Gastroesophageal sphincter (tissue), 4 donors: ENCODE results near the gene TEDDM1. TPM values are rescaled to one million over a fixed set of nuclear protein-coding genes. Genes with fewer than 3 reads are reported as not detected.
A peak's percentile ranks its signal among the peaks of the same experiment; 100 is the strongest.

ENCODE experiments used
- ATAC-seq: fragments of 150-250 bp; one replicate; pipeline ENCODE4 v1.9.1; 2016; ENCODE audit warnings: mild to moderate bottlenecking, moderate library complexity
- H3K27ac ChIP-seq, 4 donors: fragments of 200-600 bp; sonication (generic) in 3 of 4; 1 replicate in 3 of 4; 2 replicates in 1 of 4; pipeline ENCODE4 v1.5.1; 2016 to 2019
- H3K27me3 ChIP-seq: fragments of 200-600 bp; sonication (generic); one replicate; pipeline ENCODE4 v1.5.1; 2019
- H3K36me3 ChIP-seq, 2 donors: fragments of 200-600 bp; sonication (generic); one replicate each; pipeline ENCODE4 v1.5.1; 2019; ENCODE audit warnings: control low read depth in 1 of 2
- H3K4me1 ChIP-seq, 3 donors: fragments of 200-600 bp; sonication (generic); 1 replicate in 2 of 3; 2 replicates in 1 of 3; pipeline ENCODE4 v1.5.1; 2016 to 2019; ENCODE audit warnings: control low read depth in 2 of 3
- H3K4me3 ChIP-seq, 2 donors: fragments of 200-600 bp; sonication (generic); one replicate each; pipeline ENCODE4 v1.5.1; 2019; ENCODE audit warnings: mild to moderate bottlenecking in 1 of 2, moderate library complexity in 1 of 2
- H3K9me3 ChIP-seq, 3 donors: fragments of 200-600 bp; sonication (generic); one replicate each; pipeline ENCODE4 v1.5.1; 2017 to 2019; ENCODE audit warnings: control low read depth in 2 of 3
- CTCF ChIP-seq, 4 experiments: fragments of 200-600 bp in 2 of 4; fragments of 450-650 bp in 2 of 4; sonication (generic) in 1 of 4; IDR thresholded peaks; one replicate each; pipeline ENCODE4 v1.5.1; 2017 to 2019; ENCODE audit warnings: antibody characterized with exemption in 4 of 4, mild to moderate bottlenecking in 2 of 4, moderate library complexity in 2 of 4
- EP300 ChIP-seq: sonication (generic); formaldehyde crosslinking; IDR thresholded peaks from one replicate; pipeline ENCODE4 v1.6.1; 2017; ENCODE audit warnings: antibody characterized with exemption, mild to moderate bottlenecking
- POLR2A ChIP-seq, 2 donors: fragments of 450-650 bp; IDR thresholded peaks; one replicate each; pipeline ENCODE4 v1.6.1; 2017; ENCODE audit warnings: antibody characterized with exemption in 2 of 2, mild to moderate bottlenecking in 2 of 2, moderate library complexity in 1 of 2
- POLR2AphosphoS5 ChIP-seq: sonication (generic); formaldehyde crosslinking; IDR thresholded peaks from one replicate; pipeline ENCODE4 v1.6.1; 2017; ENCODE audit warnings: antibody characterized with exemption
- WGBS, 2 donors: methylation state at CpG; one replicate each; pipeline ENCODE4 v1.1.5; 2018; ENCODE audit warnings: low coverage in 1 of 2; 5-methylcytosine and 5-hydroxymethylcytosine counted together
- total RNA-seq, 4 donors: library from RNA; depleted of rRNA; stranded (reverse); fragments of >200 nt; gene quantifications; one replicate each; pipeline ENCODE4 v1.1.0, GENCODE V29; 2016

Gene TEDDM1
- total RNA-seq, 4 donors from 2014 or later: not detected

GRCh38 chr1:182415789-182416188, 15.3 kb upstream of the TEDDM1 start:
- H3K36me3 ChIP-seq: no peaks in the 10 kb centered on the region
- no peak overlapping the region for H3K4me3 ChIP-seq
- TF ChIP-seq CTCF (IDR thresholded peaks at IDR 0.05): no peak
- TF ChIP-seq POLR2A (IDR thresholded peaks at IDR 0.05): no peak
- no peak for TF ChIP-seq POLR2AphosphoS5
- no peak for TF ChIP-seq EP300
- H3K9me3 ChIP-seq: no peaks in the 10 kb centered on the region
- peaks cover 13% of the 10 kb centered on the region for H3K27me3 ChIP-seq
- ATAC-seq: no peak
- peaks cover 0 to 11% (median 0%) of the 10 kb centered on the region in 3 donors for H3K4me1 ChIP-seq
- no peak overlapping the region for H3K27ac ChIP-seq
- WGBS, 2 donors: no CpG with 5 or more reads among the region's 1 CpG

- H3K4me1 ChIP-seq: peaks cover 0 to 22% (median 0%) of the 10 kb centered on the region in 3 donors
- ATAC-seq: no peak
- H3K36me3 ChIP-seq: no peaks in the 10 kb centered on the region
- no peaks in the 10 kb centered on the region for H3K9me3 ChIP-seq
- H3K27ac ChIP-seq: no peak overlapping the region
- no peak for TF ChIP-seq EP300
- TF ChIP-seq POLR2A (IDR thresholded peaks at IDR 0.05): no peak
- TF ChIP-seq POLR2AphosphoS5: no peak
- TF ChIP-seq CTCF (IDR thresholded peaks at IDR 0.05): no peak
- peaks cover 13% of the 10 kb centered on the region for H3K27me3 ChIP-seq
- H3K4me3 ChIP-seq: no peak overlapping the region
- WGBS, 2 donors: 86 to 89% methylated on average over 3 to 6 of the region's 6 CpGs
Measured at GRCh38 chr1:182413969-182414368, 13.5 kb upstream of the TEDDM1 start.

- H3K27me3 ChIP-seq: peaks cover 17% of the 10 kb centered on the region
- 81 to 89% methylated on average over 3 of the region's 3 CpGs for WGBS, 2 donors
Measured at GRCh38 chr1:182413486-182413885, 13.0 kb upstream of the TEDDM1 start.

GRCh38 chr1:182410620-182411273, 10.3 kb upstream of the TEDDM1 start:
- H3K4me1 ChIP-seq: peaks cover 0 to 22% (median 0%) of the 10 kb centered on the region in 3 donors
- no peak for TF ChIP-seq POLR2A (IDR thresholded peaks at IDR 0.05)
- TF ChIP-seq POLR2AphosphoS5: peak; percentile 72
- H3K4me3 ChIP-seq: no peak overlapping the region
- H3K9me3 ChIP-seq: no peaks in the 10 kb centered on the region
- 11 to 21% methylated on average over 1 of the region's 1 CpG for WGBS, 2 donors
- no peaks in the 10 kb centered on the region for H3K36me3 ChIP-seq
- peak; percentile 93 for ATAC-seq
- H3K27me3 ChIP-seq: peaks cover 35% of the 10 kb centered on the region
- peak overlapping the region; percentile 36 to 75 (median 72) for H3K27ac ChIP-seq

More at GRCh38 chr1:182413486-182413885, 13.0 kb upstream of the TEDDM1 start:
- Histone ChIP-seq H3K9me3 (no peaks in the 10 kb centered on the region), H3K36me3 (no peaks in the 10 kb centered on the region), H3K4me3 (no peak overlapping the region), H3K4me1 (peaks cover 0 to 22% (median 0%) of the 10 kb centered on the region in 3 donors), H3K27ac (no peak overlapping the region)
- ATAC-seq: no peak
- no peak for TF ChIP-seq CTCF (IDR thresholded peaks at IDR 0.05)
- TF ChIP-seq POLR2A (IDR thresholded peaks at IDR 0.05): no peak
- no peak for TF ChIP-seq POLR2AphosphoS5
- no peak for TF ChIP-seq EP300

- Histone ChIP-seq H3K36me3 (no peaks in the 10 kb centered on the region), H3K4me3 (no peak overlapping the region), H3K27me3 (peaks cover 35% of the 10 kb centered on the region), H3K27ac (peak overlapping the region; percentile 36 to 75 (median 72)), H3K4me1 (peaks cover 0 to 22% (median 0%) of the 10 kb centered on the region in 3 donors), H3K9me3 (no peaks in the 10 kb centered on the region)
- ATAC-seq: no peak
- TF ChIP-seq POLR2AphosphoS5 (no peak), EP300 (no peak), CTCF (IDR thresholded peaks at IDR 0.05) (no peak), POLR2A (IDR thresholded peaks at IDR 0.05) (no peak)
- WGBS, 2 donors: 58 to 70% methylated on average over 2 to 3 of the region's 4 CpGs
Measured at GRCh38 chr1:182410138-182410537, 9.7 kb upstream of the TEDDM1 start.
